ENCODE results near the gene CSNK1D.

The CSNK1D gene

DNA sequence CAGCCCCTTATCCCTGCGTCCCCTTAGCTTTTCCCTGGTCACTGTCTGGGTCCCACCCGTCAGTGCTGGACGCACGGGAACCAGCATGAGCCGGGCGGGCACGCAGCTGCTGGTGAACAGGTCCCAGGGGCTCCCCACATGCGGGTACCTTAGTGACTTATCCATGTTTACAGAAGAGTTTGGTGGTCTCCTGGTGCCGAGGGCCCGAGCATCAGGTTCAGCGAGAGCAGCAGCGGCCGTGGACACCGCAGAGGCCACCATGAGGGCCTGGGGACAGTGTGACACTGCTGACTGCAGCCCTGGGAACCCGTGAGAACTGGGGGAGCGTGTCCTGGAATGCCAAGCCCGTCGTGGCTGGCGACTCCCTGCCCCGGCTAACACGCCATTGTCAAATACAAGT lies 37.4 kb upstream of the CSNK1D start:
- no peak for DNase-seq (ENCODE audit: low read depth in 2 of 2)

DNA sequence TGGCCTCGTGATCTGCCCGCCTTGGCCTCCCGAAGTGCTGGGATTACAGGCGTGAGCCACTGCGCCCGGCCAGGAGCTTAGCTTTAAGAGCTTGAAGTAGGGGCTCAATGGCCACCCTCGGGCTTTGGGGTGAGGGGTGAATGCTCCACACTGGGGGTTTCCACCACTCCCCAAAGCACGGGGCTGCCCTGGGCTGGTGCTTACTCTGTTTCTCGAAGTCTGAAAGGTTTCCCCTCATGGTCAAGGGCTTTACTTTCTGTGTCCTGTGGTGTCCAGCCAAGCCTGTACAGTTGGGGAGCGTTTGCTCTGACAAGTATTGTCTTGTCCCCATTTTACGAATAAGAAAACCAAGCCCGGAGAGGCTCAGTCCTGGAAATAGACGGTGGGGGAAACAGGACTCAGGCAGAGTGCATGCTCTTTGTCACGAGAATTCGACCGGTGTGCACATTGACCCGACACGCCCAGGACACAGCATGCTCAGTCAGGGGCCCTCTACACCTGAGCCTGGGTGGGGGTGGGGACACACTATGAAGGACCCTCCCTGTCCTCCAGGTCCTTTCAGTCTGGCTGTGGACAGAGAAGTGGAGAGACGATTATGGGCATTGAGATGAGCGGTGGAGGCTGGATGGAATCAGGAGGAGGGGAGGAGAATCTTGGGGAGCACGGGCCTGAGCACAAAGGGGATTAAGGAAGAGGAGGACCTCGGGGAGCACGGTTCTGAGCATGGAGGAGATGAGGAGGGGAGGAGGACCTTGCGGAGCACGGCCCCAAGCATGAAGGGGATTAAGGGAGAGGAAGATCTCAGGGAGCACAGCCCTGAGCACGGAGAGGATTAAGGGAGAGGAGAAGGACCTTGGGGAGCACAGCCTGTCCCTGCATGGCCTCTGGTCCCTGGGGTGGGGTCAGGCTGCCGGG lies 36.4 kb upstream of the CSNK1D start:
- DNase-seq (ENCODE audit: low read depth in 2 of 2), result no peak

DNA sequence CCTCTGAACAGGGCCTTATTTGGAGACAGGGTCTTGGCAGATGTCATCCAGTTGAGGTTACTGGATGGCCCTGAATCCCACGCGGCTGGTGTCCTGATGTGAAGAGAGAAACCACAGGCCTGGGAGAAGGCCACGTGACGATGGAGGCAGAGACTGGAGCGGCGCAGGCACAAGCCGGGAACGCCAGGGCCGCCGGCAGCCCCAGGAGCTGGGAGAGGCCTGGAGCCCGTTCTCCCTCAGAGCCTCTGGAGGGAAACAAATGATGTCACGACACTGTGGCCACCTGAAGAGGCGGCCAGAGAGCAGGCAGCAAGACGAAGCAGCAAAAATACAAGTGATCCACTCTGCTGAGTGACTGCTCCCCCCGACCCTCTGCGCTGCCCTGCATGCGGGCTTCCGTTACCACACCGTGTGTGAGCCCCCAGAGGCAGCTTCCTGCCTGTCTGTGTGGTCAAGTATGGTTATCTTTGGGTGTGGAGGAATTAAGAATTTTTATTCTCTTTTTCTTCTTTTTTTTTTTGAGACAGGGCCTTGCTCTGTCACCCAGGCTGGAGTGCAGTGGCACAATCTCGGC lies 32.3 kb upstream of the CSNK1D start:
- no peak for DNase-seq (ENCODE audit: low read depth in 2 of 2)

DNA sequence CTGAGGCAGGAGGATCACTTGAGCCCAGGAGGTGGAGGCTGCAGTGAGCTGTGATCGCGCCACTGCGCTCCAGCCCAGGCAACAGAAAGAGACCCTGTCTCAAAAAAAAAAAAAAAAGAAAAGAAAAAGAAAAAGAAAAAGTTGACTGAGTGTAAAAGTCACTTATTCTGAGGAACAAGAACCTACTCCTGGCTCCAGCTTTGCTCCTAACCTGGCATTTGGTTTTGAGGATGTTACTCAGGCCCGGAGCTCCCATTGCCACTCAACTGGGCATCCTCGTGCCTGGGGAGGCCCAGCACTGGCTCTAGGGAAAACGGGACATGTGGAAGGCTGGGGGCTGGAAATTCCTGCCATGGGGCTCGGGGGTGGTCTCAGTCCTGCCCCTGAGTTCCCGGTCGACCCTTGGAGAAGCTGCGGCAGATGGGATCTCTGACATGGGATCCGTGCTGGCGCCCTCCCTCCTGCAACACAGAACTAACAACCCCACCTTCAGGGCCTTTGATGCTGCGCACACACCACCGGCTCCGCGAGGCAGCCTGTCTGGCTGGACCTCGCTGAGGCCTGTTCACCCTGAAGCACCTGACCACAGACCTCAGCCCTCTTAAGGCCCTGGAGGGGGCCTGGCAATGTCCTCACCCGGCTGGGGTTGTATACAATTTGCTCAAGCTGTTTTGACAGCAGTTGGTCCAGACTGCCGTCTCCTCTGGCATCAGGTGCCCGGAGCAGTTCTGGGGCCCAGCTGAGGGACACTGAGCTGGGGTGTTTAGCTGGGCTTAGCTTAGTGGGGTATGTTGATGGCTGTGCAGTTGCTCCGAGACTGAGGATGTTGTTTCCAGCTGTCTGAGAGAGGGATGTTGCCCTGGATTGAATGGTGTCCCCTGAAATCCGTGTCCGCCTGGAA lies 31.6 kb upstream of the CSNK1D start:
- no peak for DNase-seq (ENCODE audit: low read depth in 2 of 2)

DNA sequence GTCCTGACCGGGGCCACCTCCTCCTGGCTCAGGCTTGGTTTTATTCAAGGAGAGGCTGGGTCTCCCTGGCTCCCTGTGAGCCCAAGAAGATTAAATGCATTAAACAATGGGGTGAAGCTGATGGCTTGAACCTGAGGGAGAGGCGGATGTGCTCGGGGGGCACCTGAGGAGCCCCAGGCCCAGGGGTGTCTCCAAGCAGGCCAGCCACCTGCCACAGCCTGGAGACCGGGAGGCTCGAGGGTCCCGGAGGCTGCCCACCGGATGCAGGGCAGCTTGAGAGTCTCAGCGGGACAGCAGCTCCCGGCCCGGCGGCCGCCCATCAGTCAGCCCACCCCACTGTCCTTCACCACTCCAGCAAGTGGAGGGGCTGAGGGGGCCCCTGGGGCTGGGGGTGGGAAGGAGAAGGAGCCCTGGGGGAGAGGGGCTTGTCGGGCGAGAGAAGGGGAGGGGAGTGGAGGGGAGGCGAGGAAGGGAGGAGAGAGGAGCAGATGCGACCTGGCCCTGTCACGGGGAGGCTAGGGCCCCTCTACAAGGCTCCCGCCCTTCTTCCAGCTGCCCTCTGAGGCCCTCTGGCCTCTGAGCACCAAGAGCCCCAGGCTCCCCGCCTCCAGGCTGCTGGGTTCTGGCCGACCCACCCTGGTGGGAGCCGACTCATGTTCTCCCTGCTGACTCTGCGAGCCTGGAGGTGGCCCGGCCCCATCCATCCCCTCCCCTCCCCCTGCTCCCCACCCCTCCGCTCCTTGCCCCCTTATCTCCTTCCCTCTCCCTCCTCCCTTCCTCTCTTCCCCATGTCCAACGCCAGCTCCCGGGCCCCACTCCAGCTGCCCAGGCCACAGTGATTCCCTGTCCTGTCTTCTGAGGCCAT lies 30.7 kb upstream of the CSNK1D start:
- no peak for DNase-seq (ENCODE audit: low read depth in 2 of 2)

GRCh38 chr17:82302991-82303943 lies 29.8 kb upstream of the CSNK1D start:
- no peak for DNase-seq (ENCODE audit: low read depth in 2 of 2)

- no peak for DNase-seq (ENCODE audit: low read depth in 2 of 2)
These were observed 29.1 kb upstream of the CSNK1D start for GRCh38 chr17:82302568-82302963.

DNA sequence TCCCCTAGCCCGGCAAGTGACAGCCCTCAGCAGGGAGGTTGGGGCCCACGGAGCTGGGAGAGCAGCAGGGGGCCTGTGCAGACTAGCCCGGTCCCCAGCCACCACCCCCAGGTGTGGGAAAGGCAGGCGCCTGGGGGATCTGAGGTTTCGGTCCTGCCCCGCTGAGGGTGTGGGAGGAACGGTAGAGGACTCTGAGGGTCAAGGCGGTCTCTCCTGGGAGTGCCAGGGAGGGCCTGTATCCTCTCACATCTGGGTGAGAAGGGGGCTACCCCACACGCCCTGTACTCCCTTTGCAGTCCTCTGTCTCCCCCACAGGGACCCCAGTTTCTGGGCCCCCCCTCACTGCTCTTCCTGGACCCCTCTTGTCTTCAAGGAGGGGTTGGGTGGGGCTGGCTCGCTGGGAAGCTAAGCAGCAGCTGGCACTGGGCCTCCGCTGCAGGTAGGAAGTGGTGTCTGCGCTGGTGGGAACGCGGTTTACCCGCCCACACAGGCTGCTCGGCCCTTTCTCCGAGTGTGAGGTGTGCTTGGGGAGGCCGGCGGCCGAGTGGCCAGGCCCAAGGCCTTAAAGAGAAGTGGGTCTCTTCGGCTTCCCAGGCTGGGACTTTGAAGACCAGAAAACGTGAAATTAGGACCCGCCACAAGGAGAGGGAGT lies 28.5 kb upstream of the CSNK1D start:
- DNase-seq (ENCODE audit: low read depth in 2 of 2), result no peak

GRCh38 chr17:82301300-82301915 lies 27.9 kb upstream of the CSNK1D start:
- DNase-seq (ENCODE audit: low read depth in 2 of 2), result no peak

- DNase-seq (ENCODE audit: low read depth in 2 of 2), result no peak
These were observed 27.3 kb upstream of the CSNK1D start for GRCh38 chr17:82300707-82301270.

DNA sequence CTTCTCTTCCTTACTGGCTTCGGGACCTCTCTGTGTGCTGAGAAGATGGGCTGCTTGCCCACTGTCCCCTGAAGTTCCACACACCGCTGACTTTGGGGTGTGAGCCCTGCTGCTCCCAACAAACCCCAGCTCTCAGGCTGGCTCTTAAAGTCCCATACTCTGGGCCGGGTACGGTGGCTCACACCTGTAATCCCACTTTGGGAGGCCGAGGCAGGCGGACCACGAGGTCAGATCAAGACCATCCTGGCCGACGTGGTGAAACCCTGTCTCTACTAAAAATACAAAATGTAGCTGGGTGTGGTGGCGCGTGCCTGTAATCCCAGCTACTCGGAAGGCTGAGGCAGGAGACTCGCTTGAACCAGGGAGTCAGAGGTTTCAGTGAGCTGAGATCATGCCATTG lies 26.7 kb upstream of the CSNK1D start:
- DNase-seq (ENCODE audit: low read depth in 2 of 2), result no peak

DNA sequence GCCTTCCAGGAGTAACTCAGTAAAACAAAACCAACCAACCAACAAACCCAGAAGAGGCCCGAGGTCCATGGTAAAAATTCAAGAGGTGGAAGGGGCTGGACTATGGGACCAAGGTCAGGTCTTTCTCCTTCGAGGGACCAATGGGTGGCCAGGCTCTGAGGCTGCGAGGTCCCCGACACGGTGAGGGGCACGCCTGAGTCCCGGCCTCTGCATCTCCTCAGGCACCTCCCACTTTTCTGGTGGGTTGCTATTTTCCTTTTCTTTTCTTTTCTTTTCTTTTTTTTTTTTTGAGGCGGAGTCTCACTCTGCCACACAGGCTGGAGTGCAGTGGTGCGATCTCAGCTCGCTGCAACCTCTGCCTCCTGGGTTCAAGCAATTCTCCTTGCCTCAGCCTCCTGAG lies 26.0 kb upstream of the CSNK1D start:
- no peak for DNase-seq (ENCODE audit: low read depth in 2 of 2)

- DNase-seq (ENCODE audit: low read depth in 2 of 2), result no peak
These were observed 25.3 kb upstream of the CSNK1D start for GRCh38 chr17:82298538-82299421.

- peak; percentile 71 to 72 for DNase-seq (ENCODE audit: low read depth in 2 of 2)
These were observed 24.4 kb upstream of the CSNK1D start for GRCh38 chr17:82297714-82298537.

GRCh38 chr17:82297280-82297713 lies 23.8 kb upstream of the CSNK1D start:
- DNase-seq (ENCODE audit: low read depth in 2 of 2), result no peak

- DNase-seq (ENCODE audit: low read depth in 2 of 2), result no peak
These were observed 23.2 kb upstream of the CSNK1D start for GRCh38 chr17:82296511-82297279.
